Natural killer cell treated with Interleukin-12 subunit alpha and Interleukin-12 subunit beta and Interleukin-15 and Interleukin-18, amount 100 ng/mL, for 72 hours (primary cell): Measurements from ENCODE around the gene CSAD. TPM values are rescaled to one million over a fixed set of nuclear protein-coding genes. Genes with fewer than 3 reads are reported as not detected.
A peak's percentile ranks its signal among the peaks of the same experiment; 100 is the strongest.

ENCODE experiments used
- ATAC-seq, 2 donors: fragments of 150-1000 bp; cut with Tn5 transposase in 1 of 2; sonication (Bioruptor Pico), chemical (Tn5 transposase) in 1 of 2; 2 replicates each; pipeline ENCODE4 v1.10.0; 2021
- DNase-seq: peaks from one replicate; pipeline ENCODE4 v3.0.0; 2022; ENCODE audit warnings: low spot score
- H3K27ac Mint-ChIP-seq, 2 donors: 1 replicate in 1 of 2; 2 replicates in 1 of 2; pipeline ENCODE4 v1.8.0; 2022; ENCODE audit warnings: mixed read lengths in 2 of 2, mild to moderate bottlenecking in 1 of 2, moderate library complexity in 1 of 2
- H3K27me3 Mint-ChIP-seq, 2 donors: 1 replicate in 1 of 2; 2 replicates in 1 of 2; pipeline ENCODE4 v1.8.0; 2022; ENCODE audit warnings: mixed read lengths in 2 of 2
- H3K36me3 Mint-ChIP-seq: one replicate; pipeline ENCODE4 v1.8.0; 2022; ENCODE audit warnings: mixed read lengths
- H3K4me1 Mint-ChIP-seq, 2 donors: 1 replicate in 1 of 2; 2 replicates in 1 of 2; pipeline ENCODE4 v1.8.0; 2022; ENCODE audit warnings: low read depth in 2 of 2, mixed read lengths in 2 of 2, mild to moderate bottlenecking in 1 of 2
- H3K4me3 Mint-ChIP-seq: one replicate; pipeline ENCODE4 v1.8.0; 2022; ENCODE audit warnings: mixed read lengths
- H3K9me3 Mint-ChIP-seq: 2 replicates; pipeline ENCODE4 v1.8.0; 2022; ENCODE audit warnings: mixed read lengths
- total RNA-seq, 2 donors: library from RNA; stranded (reverse); gene quantifications; one replicate each; pipeline ENCODE4 v1.2.3, GENCODE V29; 2022

CSAD gene
- total RNA-seq, 2 donors from 2014 or later, result 26.0 to 43.2 TPM

DNA sequence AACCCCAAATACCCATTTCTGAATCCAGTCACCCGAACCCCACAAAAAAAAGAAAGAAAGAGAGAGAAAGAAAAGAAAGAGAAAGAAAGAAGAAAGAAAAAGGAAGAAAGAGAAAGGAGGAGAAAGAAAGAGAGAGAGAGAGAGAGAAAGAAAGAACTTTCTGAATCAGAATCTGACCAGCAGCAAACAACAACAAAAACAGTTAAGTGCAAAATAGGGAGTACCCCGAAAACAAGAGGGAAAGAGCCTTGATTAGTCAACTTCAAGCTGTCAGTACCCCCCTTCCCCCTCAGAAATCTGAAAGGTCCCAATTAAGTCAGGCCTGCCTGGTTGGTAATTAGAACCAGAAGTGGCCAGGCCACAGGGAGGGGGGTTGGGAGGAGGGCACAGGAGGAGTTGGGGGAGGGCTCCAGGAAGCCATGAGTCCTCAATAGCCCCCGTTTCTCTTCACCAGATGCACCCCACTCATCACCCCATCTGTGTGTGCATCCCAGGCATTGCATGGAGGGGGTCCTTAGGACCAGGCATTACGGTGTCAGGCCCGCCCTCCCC lies 41.5 kb upstream of the CSAD start:
- DNase-seq, result no peak
- no peaks in the 10 kb centered on the region for H3K27me3 Mint-ChIP-seq

DNA sequence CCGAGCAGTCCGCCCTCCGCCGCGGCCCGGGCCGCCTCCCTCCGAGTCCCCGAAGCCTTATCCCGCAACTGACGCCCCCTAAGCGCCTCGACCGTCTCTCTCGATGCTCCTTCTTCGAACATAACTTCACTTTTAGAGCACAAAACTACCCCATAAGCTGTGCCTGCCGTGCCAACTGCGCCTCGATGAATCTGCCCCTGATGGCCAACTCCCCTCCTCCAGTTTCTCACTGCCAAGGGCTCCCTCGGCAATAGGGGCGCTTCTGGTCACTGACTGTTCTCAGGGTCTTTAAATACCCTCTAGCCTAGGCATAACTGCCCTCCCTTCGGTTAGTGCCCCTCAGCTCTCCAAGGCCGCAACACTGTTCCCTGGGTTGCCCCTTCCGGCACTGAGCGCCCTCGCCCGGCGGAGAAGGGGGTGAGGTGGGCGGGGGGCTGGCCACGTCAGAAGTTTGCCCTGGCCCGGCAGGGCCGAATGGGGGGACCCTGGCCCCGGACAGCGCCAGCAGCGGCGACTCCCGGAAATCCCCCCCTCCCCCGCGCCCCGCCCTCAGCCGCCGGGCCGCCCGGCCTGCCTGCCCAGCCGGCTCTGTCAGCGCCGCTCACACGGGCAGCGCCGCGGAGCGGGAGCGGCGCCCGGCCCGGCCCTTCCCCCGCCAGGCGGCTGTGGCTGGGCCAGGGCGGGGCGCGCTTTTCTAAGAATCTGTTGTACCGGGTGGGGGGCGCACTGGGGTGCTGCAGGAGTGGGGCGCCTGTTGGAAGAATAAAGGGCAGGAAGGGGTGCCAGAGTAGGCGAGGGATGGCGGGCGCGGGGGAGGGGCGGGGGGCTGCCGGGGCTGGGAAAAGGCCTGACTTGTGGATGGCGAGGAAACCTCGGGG lies 40.7 kb upstream of the CSAD start:
- Mint-ChIP-seq H3K9me3 (no peaks in the 10 kb centered on the region), H3K27me3 (no peaks in the 10 kb centered on the region), H3K4me1 (peaks cover 69 to 75% of the 10 kb centered on the region in 2 donors), H3K27ac (peak overlapping the region; percentile 86 to 89), H3K36me3 (no peaks in the 10 kb centered on the region), H3K4me3 (peak overlapping the region; percentile 95)
- ATAC-seq, result peak; percentile 44 to 68
- peak; percentile 75 for DNase-seq

More for the DNA sequence above, 41.5 kb upstream of the CSAD start:
- no peak for ATAC-seq
- H3K36me3 Mint-ChIP-seq, result no peaks in the 10 kb centered on the region
- no peaks in the 10 kb centered on the region for H3K9me3 Mint-ChIP-seq
- H3K4me1 Mint-ChIP-seq, result peaks cover 61 to 67% of the 10 kb centered on the region in 2 donors
- H3K27ac Mint-ChIP-seq, result peak overlapping the region; percentile 86 to 89
- H3K4me3 Mint-ChIP-seq, result peak overlapping the region; percentile 95

DNA sequence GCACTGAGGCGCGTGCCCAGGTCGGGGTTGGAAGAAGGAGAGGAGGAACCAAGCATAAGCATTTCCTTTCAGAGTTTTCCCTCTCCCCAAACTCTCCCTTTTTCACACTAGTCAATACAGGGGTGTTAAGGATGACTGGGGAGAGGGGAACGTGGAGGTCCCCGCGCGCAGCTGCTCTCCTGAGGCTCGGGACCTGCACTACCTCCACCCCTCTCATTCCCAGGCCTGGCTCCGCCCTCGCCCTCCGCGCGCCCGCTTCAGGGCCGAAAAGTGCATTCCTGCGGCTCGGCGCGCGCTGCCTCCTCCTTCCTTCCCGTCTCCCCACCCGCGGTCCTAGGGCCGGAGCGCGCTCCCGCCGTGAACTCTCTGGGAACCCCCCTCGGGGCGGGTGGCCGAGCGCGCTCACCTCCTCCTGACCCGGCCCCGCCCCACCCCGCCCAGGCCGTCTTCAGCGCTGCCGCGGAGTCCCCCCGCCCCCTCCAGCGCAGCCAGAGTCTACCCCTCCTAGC lies 40.0 kb upstream of the CSAD start:
- Mint-ChIP-seq H3K27ac (peak overlapping the region; percentile 86 to 89), H3K36me3 (no peaks in the 10 kb centered on the region), H3K27me3 (no peaks in the 10 kb centered on the region), H3K9me3 (no peaks in the 10 kb centered on the region), H3K4me1 (peaks cover 76 to 82% of the 10 kb centered on the region in 2 donors), H3K4me3 (peak overlapping the region; percentile 95)
- DNase-seq (peak; percentile 88), ATAC-seq (peak; percentile 85 to 88)

DNA sequence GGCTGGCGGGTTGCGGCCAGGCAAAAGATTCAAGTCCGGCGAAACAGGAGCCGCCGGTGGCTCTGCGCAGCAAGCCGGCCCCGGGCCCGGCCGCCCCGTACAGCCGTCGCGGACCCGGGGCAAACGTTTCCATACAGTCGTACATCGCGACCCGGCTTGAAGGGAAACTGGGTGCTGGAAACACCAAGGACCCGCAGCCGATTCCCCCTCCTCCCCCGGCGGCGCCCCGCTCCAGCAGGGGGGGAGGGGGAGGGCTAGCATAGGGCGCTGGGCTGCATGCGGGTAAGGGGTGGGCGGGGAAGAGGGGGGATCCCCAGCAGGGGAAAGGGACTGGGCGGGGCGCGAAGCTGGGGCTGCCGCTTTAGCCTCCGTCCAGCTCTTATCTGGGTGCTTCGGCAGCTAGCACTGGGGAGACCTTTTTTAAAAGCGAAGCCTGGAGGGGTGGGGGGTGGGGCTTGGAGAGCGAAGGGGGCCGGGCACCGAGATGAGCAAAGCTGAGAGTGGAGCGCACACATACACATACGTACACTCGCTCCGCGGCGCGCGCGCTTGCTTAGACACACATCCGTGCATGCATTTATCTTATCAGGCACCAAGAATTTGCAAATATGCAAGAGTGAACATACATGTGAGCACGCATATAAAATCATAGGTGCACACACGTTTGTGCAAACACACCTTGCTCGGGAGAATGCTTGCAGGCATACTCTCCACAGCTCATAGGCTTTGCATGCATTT lies 39.4 kb upstream of the CSAD start:
- peak; percentile 60 to 62 for ATAC-seq
- peak overlapping the region; percentile 86 to 93 for H3K27ac Mint-ChIP-seq

DNA sequence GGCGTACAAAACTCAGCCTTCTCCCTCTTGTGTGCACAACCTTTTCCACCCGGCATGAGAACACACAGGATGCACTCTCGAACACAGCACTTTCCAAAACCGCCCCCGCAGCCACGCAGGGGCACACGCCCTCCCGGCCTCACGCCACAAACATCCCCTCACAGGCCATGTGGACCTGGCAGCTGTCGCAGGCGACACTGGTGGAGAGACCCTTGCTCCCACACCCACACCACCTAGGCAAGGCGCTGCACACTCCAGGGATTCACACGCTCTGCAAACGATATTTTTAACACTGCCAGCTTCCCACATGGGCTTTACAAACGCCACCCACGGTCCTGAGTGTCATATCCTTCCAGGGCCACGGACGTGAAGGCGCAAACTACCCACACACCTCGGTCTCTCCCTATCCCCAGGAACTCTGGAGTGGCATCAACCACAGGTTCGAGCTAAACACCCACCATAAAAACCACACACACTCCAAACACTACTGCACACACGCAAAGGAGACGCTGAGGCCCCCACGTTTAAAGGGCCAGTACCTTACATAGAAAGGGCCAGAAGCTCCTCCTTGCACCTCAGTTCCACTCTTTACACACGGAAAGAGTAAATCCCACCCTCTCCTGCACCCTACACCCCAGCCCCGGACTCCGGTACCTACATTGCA lies 38.7 kb upstream of the CSAD start:
- no peaks in the 10 kb centered on the region for H3K27me3 Mint-ChIP-seq

More for the DNA sequence above, 39.4 kb upstream of the CSAD start:
- H3K9me3 Mint-ChIP-seq, result no peaks in the 10 kb centered on the region
- DNase-seq, result no peak
- no peaks in the 10 kb centered on the region for H3K36me3 Mint-ChIP-seq
- H3K4me1 Mint-ChIP-seq, result peaks cover 78 to 82% of the 10 kb centered on the region in 2 donors
- no peaks in the 10 kb centered on the region for H3K27me3 Mint-ChIP-seq
- peak overlapping the region; percentile 95 for H3K4me3 Mint-ChIP-seq

DNA sequence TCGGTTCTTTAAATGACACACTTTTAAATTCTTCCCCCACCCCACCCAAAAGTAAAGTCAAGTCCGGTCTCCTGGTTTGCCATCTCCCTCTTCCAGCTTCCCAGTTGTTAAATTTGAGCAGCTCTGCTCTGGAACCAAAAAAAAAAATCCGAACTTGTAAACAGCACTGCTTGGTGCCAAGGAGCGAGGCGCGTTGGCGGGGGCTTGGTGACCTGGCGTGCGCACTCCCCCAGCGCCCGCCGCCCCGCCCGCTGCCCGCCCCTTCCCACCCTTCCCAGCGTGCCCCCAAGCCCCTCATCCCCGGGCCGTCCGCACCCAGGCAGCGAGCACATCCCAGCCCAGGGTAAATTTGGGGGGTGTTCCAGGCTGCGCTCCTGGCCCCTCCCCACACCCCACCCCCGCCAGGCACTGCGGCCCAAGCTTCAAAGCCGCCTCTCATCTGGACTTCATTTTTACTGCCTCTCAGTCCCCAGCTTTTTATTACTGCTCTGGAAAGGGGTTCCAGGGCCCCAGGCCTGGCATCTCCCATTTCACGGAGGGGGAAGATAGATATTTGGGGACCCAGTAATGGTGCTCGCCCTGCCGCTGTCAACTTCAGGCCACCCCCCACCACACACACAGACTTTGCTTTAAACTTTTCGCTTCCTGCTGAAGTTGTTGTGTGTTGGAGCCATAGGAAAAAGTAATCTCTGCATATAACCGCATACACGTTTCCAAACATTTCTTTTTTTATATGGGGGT lies 38.0 kb upstream of the CSAD start:
- no peaks in the 10 kb centered on the region for H3K27me3 Mint-ChIP-seq
- no peaks in the 10 kb centered on the region for H3K9me3 Mint-ChIP-seq
- peak overlapping the region; percentile 86 to 93 for H3K27ac Mint-ChIP-seq
- no peak for DNase-seq
- ATAC-seq, result no peak
- H3K4me1 Mint-ChIP-seq, result peaks cover 77 to 82% of the 10 kb centered on the region in 2 donors
- peak overlapping the region; percentile 95 for H3K4me3 Mint-ChIP-seq
- no peaks in the 10 kb centered on the region for H3K36me3 Mint-ChIP-seq

More for the DNA sequence above, 38.7 kb upstream of the CSAD start:
- peak; percentile 84 for DNase-seq
- ATAC-seq, result peak; percentile 22 to 23
- Mint-ChIP-seq H3K4me1 (peaks cover 77 to 81% of the 10 kb centered on the region in 2 donors), H3K36me3 (no peaks in the 10 kb centered on the region), H3K27ac (peak overlapping the region; percentile 86 to 93), H3K4me3 (peak overlapping the region; percentile 95), H3K9me3 (no peaks in the 10 kb centered on the region)

DNA sequence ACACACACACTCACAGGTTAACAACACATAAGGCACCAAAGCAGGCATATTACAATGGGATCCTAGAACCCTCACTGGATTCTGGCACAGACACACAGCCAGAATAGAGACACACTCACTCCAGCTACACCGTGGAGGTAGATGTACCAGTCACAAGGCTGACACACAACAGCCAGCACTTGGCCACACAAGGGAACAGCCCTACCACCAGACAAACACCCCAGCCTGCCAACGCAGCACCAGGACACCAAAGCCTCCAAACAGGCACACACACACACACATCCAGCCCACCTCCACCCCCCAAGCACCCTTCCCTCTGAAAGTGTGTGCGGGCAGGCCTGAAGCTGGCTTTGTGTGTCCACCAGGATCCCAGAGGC lies 37.2 kb upstream of the CSAD start:
- H3K27me3 Mint-ChIP-seq, result no peaks in the 10 kb centered on the region
- peak overlapping the region; percentile 74 to 81 for H3K27ac Mint-ChIP-seq
- DNase-seq (no peak), ATAC-seq (no peak)
- no peaks in the 10 kb centered on the region for H3K36me3 Mint-ChIP-seq
- peak overlapping the region; percentile 95 for H3K4me3 Mint-ChIP-seq
- H3K9me3 Mint-ChIP-seq, result no peaks in the 10 kb centered on the region
- H3K4me1 Mint-ChIP-seq, result peaks cover 78 to 83% of the 10 kb centered on the region in 2 donors

DNA sequence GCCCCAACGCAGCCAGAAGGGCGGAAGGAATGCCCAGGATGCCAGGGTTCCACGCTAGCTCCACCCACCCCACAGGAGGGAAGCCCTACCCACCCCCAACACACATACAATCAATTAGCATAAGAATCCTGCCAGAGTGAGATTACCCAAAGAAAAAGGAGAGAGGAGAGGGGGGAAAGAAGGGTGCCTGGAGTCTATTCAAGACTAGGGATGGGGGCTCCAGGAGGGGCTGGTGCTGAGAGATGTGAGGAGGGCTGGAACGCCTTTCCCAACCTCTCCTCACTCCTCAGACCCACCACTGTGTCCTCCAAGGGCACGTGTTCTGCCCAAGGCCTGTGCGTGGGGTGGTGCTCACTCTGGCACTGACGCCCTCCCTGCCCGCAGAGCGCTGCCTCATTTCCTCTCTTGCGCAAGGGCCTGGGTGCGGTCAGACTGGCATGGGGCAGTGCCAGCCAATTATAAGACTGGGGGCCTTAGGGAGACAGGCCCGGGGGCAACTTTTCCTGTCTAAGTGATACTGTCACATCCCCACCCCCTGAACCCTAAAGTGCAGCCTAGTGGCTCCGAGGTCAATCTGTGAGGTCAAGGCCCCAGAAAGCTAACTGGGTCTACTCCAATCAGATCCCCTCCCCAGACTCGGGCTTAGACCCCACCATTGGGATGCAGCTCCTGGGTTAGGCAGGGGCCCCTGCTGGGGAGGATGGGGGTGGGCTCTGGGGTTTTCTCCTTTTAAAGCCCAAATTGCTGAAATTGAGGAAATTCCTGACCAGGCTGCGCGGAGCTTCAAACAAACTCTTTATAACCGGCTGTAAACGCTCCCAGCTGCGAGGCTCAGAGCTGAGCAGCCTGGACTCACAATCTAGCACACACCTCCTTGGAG lies 36.6 kb upstream of the CSAD start:
- ATAC-seq, result peak; percentile 12 to 18
- Mint-ChIP-seq H3K27me3 (no peaks in the 10 kb centered on the region), H3K27ac (peak overlapping the region; percentile 74 to 81), H3K4me3 (peak overlapping the region; percentile 95), H3K9me3 (no peaks in the 10 kb centered on the region), H3K36me3 (no peaks in the 10 kb centered on the region), H3K4me1 (peaks cover 73 to 79% of the 10 kb centered on the region in 2 donors)
- peak; percentile 86 for DNase-seq

DNA sequence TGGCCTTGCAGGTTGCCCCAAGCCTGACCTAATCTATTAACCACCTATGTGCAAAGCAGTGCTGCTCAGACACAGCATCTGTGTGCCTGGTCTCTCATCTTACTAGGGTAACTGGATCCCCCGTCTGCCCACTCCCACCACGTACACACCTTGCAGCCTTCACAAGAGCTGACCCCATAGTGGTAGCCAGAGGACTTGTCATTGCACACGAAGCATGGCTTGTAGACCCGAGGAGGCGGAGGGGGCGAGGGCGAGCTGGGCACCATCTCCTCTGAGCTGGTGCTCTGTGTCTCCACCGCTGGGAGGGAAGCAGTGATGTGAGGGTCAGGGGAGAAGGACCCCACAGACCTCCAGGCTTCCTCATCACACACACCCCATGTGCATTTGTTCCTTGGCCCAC lies 34.8 kb upstream of the CSAD start:
- DNase-seq, result no peak
- Mint-ChIP-seq H3K36me3 (no peaks in the 10 kb centered on the region), H3K4me1 (peaks cover 69 to 75% of the 10 kb centered on the region in 2 donors), H3K4me3 (peak overlapping the region; percentile 95), H3K27ac (peak overlapping the region; percentile 74 to 81), H3K9me3 (no peaks in the 10 kb centered on the region), H3K27me3 (no peaks in the 10 kb centered on the region)
- ATAC-seq, result no peak

DNA sequence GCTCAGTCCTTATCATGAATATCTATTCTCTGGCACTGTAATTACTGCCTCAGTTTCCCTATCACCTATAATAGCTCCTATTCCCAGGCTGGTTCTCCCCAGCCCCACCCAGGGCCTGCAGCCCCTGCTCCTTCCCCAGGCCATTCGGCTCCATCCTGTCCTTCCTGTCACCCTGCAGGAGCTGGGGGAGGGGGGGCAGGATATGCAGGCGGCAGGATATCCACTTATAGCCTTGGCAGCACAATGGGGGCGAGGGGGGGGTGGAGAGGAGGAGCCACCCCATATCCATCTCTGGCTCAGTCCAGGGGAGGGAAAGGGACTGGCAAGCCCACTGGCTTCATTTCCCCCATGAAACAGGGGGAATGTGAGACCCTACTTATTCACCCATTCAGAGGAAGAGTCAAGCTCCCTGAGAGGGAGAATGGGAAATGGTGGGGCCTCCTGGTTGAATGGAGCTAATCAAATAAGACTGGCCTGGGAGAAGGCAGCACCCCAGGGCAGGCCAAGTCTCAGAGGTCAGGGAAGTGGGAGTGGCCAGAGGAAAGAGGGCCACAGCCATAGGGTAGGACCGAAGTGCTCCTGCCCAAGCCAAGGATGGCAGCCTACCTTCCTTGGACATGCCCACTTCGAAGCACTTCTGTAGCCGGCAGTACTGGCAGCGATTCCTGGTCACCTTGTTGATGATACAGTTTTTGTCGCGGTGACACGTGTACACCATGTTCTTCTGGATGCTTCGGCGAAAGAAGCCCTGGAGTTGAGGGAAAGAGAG lies 34.1 kb upstream of the CSAD start:
- Mint-ChIP-seq H3K36me3 (no peaks in the 10 kb centered on the region), H3K4me1 (peaks cover 67 to 75% of the 10 kb centered on the region in 2 donors), H3K4me3 (no peak overlapping the region), H3K27ac (no peak overlapping the region), H3K27me3 (no peaks in the 10 kb centered on the region), H3K9me3 (no peaks in the 10 kb centered on the region)
- no peak for ATAC-seq
- no peak for DNase-seq

DNA sequence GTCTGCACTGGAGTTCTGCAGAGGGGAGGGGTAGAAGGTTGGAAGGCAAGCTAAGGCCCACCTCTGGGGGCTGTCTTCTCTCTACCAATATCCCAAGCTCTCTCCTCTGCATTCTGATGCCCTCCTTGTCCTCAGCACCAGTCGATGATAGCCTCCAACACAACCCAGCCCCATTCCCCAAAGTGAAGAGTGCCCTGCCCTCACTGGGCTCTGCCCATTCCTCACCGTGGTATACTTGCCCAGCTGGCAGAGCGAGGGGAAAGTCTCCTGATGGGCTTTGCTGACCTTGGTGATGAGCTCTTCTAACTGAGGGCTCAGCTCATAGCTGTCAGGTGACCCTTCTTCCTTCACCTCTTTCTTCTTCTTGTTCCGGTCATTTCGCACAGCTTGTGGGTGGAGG lies 33.5 kb upstream of the CSAD start:
- ATAC-seq (no peak), DNase-seq (no peak)
- H3K27ac Mint-ChIP-seq, result no peak overlapping the region
- peaks cover 63 to 74% of the 10 kb centered on the region in 2 donors for H3K4me1 Mint-ChIP-seq
- H3K9me3 Mint-ChIP-seq, result no peaks in the 10 kb centered on the region
- H3K27me3 Mint-ChIP-seq, result no peaks in the 10 kb centered on the region
- H3K36me3 Mint-ChIP-seq, result no peaks in the 10 kb centered on the region
- no peak overlapping the region for H3K4me3 Mint-ChIP-seq
